Activated T-cell treated with anti-CD3 and anti-CD28 coated beads for 4 hours (primary cell): ENCODE results near the gene NTS.

Experiments
- DNase-seq: peaks from one replicate; pipeline ENCODE4 v3.0.0-alpha.2; 2020

The NTS gene, protein sequence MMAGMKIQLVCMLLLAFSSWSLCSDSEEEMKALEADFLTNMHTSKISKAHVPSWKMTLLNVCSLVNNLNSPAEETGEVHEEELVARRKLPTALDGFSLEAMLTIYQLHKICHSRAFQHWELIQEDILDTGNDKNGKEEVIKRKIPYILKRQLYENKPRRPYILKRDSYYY

DNA sequence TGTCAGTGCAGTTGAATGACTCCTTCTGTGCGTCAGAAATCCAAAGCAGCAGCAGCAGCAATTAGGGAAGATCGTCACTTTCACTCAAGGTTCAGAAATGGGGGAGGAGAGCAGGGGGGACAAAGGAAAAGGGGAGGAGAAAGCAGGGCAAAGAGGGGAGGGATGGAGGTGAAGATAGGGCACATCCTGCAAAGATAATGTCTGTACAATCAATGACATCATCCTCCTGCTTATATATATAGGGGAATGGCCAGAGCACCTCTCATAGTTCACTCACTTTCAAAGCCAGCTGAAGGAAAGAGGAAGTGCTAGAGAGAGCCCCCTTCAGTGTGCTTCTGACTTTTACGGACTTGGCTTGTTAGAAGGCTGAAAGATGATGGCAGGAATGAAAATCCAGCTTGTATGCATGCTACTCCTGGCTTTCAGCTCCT lies at the start of gene NTS:
NTS (plus strand) TSS at position 265 of the 431 bp plus-strand sequence; CDS start at position 374, 109 bp downstream.
- no peak for DNase-seq

DNA sequence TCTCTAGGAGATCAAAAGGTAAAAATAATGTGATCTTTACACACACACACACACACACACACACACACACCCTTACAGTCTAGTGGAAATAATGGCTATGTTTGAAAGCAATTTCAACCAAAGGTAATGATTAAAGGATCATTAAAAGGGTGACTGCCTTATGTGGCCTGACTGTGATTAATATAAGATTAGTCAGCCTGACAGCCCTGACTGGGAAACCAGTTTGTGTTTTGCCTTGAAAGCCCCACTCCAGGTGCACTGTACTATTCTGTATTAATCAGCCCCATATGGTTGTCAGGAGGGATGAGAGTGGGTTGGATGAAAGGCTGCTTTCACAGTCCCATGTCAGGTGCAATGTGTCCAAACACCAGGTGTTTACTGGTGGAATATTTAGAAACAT lies 48.3 kb upstream of the NTS start:
- DNase-seq, result no peak

DNA sequence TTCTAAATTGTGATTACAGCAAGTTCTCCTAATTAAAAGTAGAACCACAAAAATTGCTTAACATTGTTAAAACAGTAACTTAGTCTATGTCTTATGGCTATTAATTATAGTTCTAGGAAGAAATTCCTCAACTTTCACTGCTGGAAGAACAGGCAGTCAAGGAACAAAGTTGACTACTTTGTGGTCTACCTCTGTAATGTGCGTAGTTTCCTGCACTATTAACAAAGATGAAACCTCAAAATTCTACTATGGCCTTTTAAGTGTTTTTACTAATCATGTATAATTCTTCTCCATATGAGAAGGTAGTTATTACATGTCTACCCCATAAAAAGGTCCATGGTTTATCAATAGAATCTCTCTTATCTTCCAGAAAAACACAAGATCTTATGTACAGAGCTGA lies 45.5 kb upstream of the NTS start:
- no peak for DNase-seq

DNA sequence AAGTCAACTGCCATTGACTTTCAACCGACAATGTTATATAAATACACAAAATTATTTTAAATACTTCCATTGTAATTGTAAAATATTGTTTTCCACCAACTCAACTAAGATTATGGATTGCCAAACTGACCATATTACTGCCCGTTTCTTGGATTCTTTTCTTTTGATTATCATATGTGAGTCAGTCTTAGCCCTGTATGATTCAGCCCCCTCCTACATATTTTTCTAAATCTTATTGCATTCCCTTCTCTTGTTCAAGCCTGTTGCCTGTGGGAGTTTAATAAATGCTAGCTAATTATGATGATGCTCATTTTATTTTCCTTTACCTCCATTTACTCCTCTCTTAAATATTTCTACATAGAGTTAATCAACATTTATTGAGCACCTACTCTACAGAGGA lies 44.7 kb upstream of the NTS start:
- no peak for DNase-seq

DNA sequence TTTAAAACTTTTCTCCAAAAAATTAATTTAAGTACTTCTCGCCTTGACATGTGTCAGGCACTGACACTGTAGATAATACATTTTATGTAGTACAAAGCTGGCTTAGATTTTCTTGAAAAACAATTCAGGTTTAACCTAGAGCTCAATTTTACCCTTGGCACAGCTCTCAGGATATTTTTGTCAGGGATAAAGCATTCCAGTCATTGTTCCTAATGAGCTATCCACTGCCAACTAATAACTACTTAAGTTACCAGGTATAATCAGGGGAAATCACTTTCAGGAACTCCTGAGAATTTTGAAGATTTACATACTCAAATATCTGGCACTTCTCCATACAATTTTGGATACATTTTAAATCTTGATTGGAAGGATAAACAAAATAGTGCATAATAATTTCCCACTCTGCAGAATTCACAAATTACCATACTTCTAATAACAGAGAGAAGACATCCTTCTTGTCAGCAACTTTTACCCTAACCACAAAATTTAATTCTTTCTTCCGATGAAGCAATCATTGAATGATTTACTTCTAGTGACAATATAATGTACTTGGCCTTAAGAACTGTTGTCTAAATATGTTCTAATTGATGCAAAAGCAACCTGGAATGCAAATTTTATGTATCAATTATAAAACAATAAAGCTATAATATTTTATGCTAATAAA lies 42.6 kb upstream of the NTS start:
- no peak for DNase-seq

DNA sequence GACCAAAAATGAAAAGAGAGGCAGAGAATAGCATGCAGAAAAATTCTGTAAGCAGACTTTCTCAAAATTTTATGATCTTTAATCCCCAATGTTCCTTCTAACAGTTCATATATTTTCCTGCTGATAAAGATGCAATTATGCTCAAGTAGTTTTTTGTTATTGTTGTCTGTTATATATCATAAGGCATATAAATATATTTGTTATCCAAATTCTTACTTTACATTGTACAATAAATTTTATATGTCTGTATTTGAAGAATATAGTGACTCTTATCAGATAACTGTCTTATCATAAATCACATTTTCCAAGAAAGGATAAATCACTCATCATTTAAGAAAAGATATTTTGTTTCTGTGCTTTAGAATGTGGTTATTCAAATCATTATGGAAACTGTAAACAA lies 40.5 kb upstream of the NTS start:
- no peak for DNase-seq

DNA sequence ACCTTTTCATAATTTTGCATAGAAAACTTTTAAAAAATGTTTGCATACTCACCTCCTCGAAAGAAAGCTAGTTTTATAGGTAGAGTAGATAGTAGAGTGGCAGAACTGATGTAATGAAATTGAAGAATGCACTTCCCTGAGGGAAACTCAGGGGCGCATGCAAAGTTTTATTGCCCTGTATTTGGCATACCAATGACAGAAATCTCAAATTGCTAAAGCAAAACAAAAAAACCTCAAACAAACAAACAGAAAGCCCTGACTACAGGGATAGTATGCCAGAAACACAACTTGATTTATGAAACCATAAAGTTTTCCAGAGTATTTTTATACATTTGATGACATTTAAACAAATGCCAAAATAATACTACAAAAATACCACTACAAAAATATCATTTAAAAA lies 39.7 kb upstream of the NTS start:
- no peak for DNase-seq

DNA sequence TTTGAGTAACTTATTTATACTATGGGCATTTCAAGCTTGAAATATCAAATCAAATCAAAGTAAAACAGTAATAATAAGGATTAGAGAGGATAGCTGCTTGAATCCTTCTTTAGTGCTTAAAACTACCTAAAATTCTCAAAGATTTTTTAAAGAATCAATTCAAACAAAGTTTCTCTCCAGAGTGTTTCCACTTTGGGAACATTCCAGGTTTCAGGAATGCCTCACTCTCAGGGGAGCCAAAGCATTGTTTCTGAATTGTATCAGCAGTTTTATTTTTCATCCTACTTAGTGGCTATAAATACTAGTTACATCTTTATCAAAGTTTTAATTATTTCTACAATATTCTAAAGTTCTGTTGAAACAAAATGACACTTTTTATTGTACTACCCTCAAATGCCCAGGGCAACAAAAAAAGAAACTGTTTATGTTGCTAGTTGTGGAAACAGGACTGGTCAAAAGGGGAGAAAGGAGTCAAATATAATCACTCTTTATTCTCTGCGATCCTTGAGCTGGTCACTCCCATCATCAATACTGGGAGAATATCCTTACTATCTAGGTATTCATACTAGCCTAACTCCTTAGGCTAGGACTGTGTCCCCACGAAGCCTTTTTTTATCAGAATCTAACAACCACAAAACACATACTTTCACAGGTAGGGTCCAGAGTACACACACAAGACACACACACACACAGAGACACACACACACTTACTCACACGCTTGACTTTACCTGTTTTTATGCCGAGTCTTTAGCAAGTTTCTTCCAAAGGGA lies 38.5 kb upstream of the NTS start:
- no peak for DNase-seq

DNA sequence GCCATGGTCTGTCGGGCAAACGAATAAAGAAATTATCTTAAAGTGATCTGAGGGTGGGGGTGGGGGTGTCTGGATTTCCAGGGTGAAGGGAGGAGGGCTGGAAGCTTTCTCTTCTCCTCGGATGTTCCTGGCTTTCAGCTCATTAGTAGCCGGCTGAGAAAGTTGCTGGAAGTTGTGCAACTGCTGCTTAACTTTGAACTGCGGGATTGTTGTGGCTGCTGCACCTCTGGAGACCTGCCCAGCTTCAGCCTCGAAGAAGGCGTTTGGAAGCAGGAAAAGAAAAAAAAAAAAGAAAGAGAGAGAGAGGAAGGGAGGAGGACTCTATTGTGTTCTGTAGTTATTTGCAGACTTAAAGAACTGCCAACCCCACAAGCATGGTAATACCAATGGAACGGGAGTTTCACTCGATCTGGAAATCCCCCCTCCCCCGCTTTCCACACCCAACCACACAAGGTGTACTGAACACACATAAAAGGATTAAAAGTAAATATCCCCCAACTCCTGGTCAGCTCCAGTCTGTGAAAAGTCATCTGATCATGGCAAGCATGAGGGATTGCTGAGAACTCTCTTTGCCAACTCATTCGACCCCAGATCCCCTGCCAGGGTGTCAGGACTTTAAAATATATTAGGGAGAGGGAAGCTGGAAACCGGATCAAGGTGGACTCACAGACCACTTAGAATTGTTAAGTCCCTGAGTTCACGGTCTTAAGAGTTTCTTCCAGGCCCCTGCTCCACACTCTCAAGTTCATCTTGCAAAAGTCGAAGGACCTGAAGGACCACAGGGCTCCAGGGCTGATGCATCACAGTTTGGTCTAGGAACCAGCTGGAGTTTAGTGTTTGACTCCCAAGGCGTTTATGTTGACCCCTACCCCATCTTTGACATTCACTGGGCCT lies 37.7 kb upstream of the NTS start, which contains the start of gene RASSF9:
RASSF9 (minus strand) TSS at position 213 of the 894 bp plus-strand sequence; CDS start at position 5, 208 bp downstream.
- no peak for DNase-seq

DNA sequence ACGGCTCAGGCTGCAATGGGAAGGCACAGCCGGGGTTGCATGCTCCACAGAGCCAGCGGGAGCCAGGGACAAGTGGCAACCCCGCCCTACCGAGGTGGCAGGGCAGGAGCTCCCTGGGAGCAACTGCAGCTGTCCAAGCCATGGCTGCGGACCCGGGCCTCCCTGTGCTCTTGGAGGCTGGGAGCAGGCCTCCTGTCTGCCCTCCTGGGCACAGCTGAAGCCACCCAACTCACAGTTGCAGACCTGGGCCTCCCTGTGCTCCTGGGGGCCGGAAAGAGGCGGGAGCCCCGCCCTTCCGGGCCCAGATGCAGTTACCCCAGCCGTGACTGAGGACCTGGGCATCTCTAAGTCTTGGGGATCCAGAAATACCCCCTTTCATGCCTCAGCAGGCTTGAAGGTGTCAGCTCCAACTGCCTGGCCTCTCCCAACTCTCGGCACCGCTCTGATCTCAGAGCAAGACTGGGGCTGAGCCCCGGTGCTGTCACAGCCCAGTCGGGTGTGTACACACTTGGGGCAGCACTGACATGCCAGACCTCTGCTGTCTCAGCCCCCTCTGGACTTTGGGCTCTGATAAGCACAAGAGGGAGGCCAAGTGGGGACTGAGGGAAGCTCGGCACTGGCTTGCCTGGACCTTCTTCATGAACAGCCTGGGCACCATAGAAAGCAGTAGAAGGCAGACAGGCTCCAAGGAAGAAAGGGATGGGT lies 30.3 kb upstream of the NTS start:
- no peak for DNase-seq

DNA sequence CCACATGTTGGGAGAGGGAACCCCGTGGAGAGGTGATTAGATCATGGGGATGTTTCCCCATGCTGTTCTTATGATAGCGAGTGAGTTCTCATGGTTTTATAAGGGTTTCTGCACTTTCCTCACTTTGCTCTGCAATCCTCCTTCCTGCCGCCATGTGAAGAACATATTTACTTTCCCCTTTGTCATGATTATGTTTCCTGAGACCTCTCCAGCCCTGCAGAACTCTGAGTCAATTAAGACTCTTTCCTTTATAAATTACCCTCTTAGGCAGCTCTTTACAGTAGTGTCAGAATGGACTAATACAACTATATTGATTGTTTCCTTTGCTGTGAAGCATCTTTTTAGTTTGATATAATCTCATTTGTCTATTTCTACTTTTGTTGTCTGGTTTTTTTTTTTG lies 24.8 kb upstream of the NTS start:
- DNase-seq, result no peak

DNA sequence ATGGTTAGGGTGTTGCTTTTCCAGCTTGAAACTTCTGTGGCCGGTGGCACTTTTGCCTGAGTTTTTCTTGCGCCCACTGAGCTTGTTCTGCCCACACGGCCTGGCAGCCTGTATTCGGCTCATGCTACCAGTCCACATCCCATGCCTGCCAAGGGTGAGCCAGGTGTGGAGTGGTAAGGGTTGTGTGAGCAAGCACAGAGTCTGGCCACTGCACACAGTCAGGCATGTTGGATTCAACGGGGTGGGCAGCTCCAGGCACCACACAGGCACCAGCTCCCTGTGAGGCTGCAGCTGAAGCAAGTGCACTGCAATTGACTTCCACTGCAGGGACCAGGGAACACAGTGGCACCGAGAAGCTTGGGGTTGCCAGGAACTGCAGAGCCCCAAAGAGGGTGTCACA lies 18.8 kb upstream of the NTS start:
- no peak for DNase-seq

DNA sequence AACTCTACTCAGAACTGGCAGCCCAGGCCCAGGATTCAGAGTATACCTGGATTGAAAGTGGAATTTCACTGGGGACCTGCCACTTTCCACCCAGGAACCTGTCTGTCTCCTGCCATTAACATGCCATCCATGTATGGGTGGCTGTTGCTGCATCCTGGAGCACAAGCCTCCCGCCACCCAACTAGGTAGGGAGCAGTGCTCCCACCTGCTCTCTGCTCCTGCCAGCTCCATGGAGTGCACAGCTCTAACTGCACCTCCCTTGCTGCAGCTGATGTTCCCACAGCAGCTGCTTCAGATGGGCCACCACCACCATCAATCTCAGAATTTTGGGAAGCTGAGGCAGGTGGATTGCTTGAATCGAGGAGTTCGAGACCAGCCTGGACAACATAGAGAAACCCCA lies 17.1 kb upstream of the NTS start:
- no peak for DNase-seq

DNA sequence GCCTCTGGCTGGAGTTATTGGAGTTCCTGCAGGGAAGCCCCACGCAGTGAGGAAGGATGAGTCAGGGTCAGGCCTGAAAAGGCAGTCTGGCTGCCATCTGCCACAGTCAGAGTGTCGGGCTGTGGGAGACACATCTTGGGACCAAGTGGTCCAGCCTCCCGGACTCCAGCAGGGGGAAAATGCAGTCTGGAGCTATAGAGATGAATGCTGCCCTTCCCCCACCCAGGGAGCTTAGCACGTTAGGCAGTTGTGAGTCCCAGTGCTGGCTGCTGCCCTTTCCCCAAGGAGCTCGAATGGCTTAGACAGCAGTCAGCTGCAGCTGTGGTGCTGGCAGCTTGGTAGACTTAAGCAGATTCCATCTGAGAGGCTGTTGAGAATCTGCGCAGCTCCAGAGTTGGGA lies 8.2 kb upstream of the NTS start:
- no peak for DNase-seq

DNA sequence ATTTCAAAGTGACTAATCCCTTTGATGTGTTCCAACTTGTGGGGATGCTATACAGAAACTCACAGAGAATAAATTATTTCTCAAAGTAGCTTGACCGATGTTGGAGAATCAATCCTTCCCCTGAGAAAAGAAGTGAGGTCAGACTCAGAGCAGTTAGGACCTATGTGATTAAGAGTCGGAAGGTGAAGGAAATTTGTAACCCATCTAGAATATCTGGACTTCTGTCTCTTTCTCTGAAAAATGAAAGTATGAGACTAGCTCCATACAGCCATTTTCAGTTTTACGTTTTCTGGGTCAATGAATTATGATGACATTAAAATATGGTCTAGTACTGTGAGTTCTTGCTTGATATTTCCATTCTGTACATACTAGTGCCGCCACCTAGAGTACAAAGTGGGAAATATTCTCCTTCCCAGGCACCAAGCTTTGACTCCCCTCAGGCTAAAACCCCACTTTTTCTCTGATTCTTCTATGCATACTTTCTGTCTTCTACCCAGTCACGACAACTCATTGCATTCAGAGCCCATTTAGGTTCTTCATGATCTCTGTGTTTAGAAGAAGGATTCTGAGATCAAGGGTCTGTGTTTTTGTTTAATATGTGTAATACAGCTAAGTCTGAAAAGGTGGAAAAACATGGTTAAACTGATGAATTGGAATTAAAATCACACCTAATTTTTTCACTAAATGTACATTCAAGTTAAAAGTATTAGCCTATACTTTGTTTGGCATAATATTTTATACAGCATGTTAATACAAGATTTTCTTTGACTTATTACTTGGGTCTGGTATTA lies 6.9 kb upstream of the NTS start:
- no peak for DNase-seq

DNA sequence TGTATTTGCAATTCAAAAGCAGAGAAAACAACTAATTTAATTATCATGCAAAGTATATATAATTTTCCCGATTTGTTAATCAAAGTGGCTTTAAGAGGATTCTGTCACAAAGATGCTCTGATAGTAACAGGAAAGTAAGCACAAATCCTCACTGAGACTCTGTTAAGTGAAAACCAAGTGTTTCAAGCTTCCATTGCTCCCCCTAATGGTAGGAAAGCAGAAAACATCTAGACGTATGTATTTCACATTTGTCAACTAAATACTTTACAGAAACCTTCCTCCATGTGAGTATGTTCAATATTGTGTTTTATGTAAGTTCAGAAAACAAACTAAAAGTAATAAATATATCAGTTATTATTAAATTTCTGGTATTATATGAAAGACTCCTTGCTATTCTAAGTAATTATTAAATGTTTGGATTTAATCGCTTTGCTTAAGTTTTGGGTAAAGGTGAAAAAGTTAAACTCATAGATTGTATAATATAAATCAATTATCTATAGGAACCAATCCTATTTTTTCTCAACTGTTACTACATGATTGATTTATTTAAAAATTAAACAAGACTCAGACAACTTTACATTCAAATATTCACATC lies 1.5 kb upstream of the NTS start:
- no peak for DNase-seq

DNA sequence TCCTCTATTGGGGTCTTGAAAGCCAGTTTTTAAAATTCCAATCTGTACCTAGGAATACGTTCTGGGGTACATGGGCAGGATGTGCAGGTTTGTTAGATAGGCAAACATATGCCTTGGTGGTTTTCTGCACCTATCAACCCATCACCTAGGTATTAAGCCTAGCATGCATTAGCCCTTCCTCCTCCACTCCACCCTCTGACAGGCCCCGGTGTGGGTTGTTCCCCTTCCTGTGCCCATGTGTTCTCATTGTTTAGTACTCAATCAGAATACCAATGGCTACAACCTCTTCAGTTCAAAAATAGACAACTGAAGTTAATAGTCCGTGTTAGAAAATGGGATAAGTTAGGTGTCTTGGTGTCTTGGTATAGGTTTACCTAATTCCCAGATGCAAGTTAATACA lies 3.4 kb downstream of the NTS start:
- DNase-seq, result no peak

DNA sequence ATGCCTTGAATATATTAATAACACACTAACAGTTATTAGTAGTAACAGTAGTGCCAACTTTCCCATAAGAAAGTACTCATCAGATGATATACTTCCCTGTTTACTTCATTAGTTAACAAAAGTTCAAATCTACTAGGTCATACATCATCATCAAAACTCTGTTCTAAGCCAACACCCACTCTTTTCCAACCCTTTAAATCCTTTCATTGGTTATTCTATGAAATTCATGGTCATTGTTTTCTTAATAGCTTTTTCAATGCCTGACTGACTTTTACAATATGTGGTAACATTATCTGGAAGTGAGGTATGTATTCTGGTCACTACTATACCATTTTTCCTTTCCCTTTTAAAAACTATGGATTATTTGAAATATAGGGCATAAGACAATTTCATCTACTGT lies 9.7 kb downstream of the NTS start:
- DNase-seq, result no peak

DNA sequence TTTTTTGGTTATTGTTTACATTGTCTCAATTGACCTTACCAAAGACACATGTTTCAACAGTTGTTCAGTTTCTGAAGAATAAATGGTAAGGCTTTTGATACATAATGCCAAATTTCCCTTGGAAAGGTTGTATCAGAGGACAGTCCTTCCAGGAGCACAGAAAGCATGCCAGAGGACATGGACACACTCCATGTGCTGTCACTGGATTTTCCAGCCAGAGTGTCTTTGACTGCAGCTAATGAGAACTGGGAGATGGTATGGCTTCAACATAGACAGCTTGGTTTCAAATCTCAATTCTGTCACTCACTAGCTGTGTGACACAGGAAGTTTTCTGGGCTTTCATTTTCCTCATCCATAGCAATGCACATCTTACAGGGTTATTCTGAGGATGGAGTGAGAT lies 20.6 kb downstream of the NTS start:
- DNase-seq, result no peak

DNA sequence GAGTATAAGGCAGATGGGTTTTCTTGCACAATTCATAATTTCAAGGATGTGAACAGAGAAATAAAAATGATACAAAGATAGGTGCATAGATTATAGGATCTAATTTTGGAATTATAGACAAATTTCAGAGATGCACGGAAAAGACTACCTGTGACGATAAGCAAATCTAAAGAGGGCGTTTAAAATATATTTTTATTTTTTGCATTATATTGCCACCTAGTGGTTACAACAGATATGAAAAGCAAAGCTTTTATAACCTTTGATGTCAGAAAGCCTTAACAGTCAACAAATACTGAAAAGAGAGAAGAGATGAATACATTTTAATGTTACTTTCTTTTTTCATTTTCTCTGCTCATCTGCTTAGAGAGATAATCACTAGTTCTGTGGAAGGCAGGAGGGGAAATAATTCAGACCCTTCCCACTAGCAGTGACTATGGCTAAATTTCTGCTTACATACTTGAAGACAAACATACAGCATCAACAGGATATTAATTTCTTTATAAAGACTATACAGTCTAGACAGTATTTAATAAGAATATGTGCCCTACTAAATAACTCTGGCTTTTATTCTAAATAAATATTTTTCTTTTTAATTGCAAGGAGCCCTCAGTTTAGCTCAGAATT lies 46.3 kb downstream of the NTS start:
- DNase-seq, result no peak
